Endothelial cell (in vitro differentiated cells): ENCODE measurements around the gene MICALL1. TPM values are rescaled to one million over a fixed set of nuclear protein-coding genes. Genes with fewer than 3 reads are reported as not detected.

Source experiments
- DNase-seq: peaks from one replicate; pipeline ENCODE4 v3.0.0; 2021; ENCODE audit warnings: low spot score
- H3K27ac Mint-ChIP-seq: one replicate; pipeline ENCODE4 v1.8.0; 2021; ENCODE audit warnings: mixed read lengths, inconsistent platforms; ENCODE audit not compliant: unreplicated experiment
- H3K27me3 Mint-ChIP-seq: one replicate; pipeline ENCODE4 v1.8.0; 2021; ENCODE audit warnings: mild to moderate bottlenecking, moderate library complexity, mixed read lengths, inconsistent platforms; ENCODE audit not compliant: unreplicated experiment
- H3K36me3 Mint-ChIP-seq: one replicate; pipeline ENCODE4 v1.8.0; 2021; ENCODE audit warnings: mild to moderate bottlenecking, low read depth, mixed read lengths, inconsistent platforms; ENCODE audit not compliant: unreplicated experiment
- H3K4me1 Mint-ChIP-seq: one replicate; pipeline ENCODE4 v1.8.0; 2021; ENCODE audit warnings: mild to moderate bottlenecking, mixed read lengths, inconsistent platforms; ENCODE audit not compliant: unreplicated experiment
- H3K4me3 Mint-ChIP-seq: one replicate; pipeline ENCODE4 v1.8.0; 2021; ENCODE audit warnings: mild to moderate bottlenecking, mixed read lengths, inconsistent platforms; ENCODE audit not compliant: unreplicated experiment
- H3K9me3 Mint-ChIP-seq: one replicate; pipeline ENCODE4 v1.8.0; 2021; ENCODE audit warnings: mixed read lengths, inconsistent platforms; ENCODE audit not compliant: unreplicated experiment
- CTCF ChIP-seq: fragments of 200-600 bp; sonication (generic); IDR thresholded peaks from one replicate; pipeline ENCODE4 v1.5.0; 2021; ENCODE audit warnings: antibody characterized with exemption; ENCODE audit not compliant: unreplicated experiment
- total RNA-seq: library from RNA; stranded (reverse); fragmentation: NEBNext Ultra II Directional; extraction: Animal tissue kit (Norgen Biotek cat#: 25700); gene quantifications from one replicate; pipeline ENCODE4 v1.2.1, GENCODE V29; 2021; ENCODE audit not compliant: unreplicated experiment

MICALL1 gene
- total RNA-seq, 1 donor from 2014 or later, result 124 TPM

- no peaks in the 10 kb centered on the region for H3K9me3 Mint-ChIP-seq
- peaks cover 27% of the 10 kb centered on the region for H3K36me3 Mint-ChIP-seq
- DNase-seq, result no peak
- peaks cover 7% of the 10 kb centered on the region for H3K27me3 Mint-ChIP-seq
- no peak overlapping the region for H3K27ac Mint-ChIP-seq
- peaks cover 3% of the 10 kb centered on the region for H3K4me1 Mint-ChIP-seq
- no peak for TF ChIP-seq CTCF
- H3K4me3 Mint-ChIP-seq, result no peak overlapping the region
Measured at GRCh38 chr22:37926358-37926757, 20.3 kb downstream of the MICALL1 start.

GRCh38 chr22:37926771-37927636 is 20.9 kb downstream of the MICALL1 start:
- TF ChIP-seq CTCF, result no peak
- H3K27ac Mint-ChIP-seq, result no peak overlapping the region
- peaks cover 29% of the 10 kb centered on the region for H3K36me3 Mint-ChIP-seq
- no peak for DNase-seq
- H3K4me3 Mint-ChIP-seq, result no peak overlapping the region
- peaks cover 5% of the 10 kb centered on the region for H3K4me1 Mint-ChIP-seq
- H3K9me3 Mint-ChIP-seq, result no peaks in the 10 kb centered on the region
- H3K27me3 Mint-ChIP-seq, result peaks cover 7% of the 10 kb centered on the region

GRCh38 chr22:37927637-37927936 is 21.5 kb downstream of the MICALL1 start:
- DNase-seq, result no peak
- Mint-ChIP-seq H3K9me3 (no peaks in the 10 kb centered on the region), H3K4me1 (peaks cover 5% of the 10 kb centered on the region), H3K27ac (no peak overlapping the region), H3K27me3 (peaks cover 8% of the 10 kb centered on the region), H3K36me3 (peaks cover 31% of the 10 kb centered on the region), H3K4me3 (no peak overlapping the region)
- TF ChIP-seq CTCF, result no peak

GRCh38 chr22:37929390-37929789 is 23.3 kb downstream of the MICALL1 start:
- Mint-ChIP-seq H3K4me1 (peaks cover 9% of the 10 kb centered on the region), H3K36me3 (peaks cover 25% of the 10 kb centered on the region), H3K27me3 (peaks cover 8% of the 10 kb centered on the region), H3K27ac (no peak overlapping the region), H3K4me3 (peak overlapping the region; percentile 73), H3K9me3 (no peaks in the 10 kb centered on the region)
- no peak for TF ChIP-seq CTCF
- DNase-seq, result no peak

- H3K36me3 Mint-ChIP-seq, result peaks cover 25% of the 10 kb centered on the region
- peak; percentile 21 for TF ChIP-seq CTCF
- DNase-seq, result no peak
- no peak overlapping the region for H3K27ac Mint-ChIP-seq
- peaks cover 8% of the 10 kb centered on the region for H3K27me3 Mint-ChIP-seq
- peaks cover 9% of the 10 kb centered on the region for H3K4me1 Mint-ChIP-seq
- no peaks in the 10 kb centered on the region for H3K9me3 Mint-ChIP-seq
- no peak overlapping the region for H3K4me3 Mint-ChIP-seq
Measured at GRCh38 chr22:37930270-37930951, 24.3 kb downstream of the MICALL1 start.
